Panc1 (cell line): ENCODE results near the gene BACH2. TPM values are rescaled to one million over a fixed set of nuclear protein-coding genes. Genes with fewer than 3 reads are reported as not detected.

Experiments used
- ATAC-seq: fragments of 200-7000 bp; cut with Tn5 transposase; 2 replicates; pipeline ENCODE4 v1.9.1; 2020; ENCODE audit warnings: mild to moderate bottlenecking, moderate library complexity
- BruUV-seq: library from RNA; stranded (reverse); fragments of 400-500 nt; replicated peaks from 2 replicates; lab custom pipeline; 2021; lab: Mats Ljungman, UMichigan
- CTCF ChIA-PET: fragments of 300-600 bp; sonication (Branson Sonifier 250); formaldehyde crosslinking; loops from one replicate; lab custom pipeline; 2022; ENCODE audit warnings: antibody characterized with exemption; lab: Charles Lee
- POLR2A ChIA-PET: fragments of 300-600 bp; sonication (Branson Sonifier 250); formaldehyde crosslinking; loops from one replicate; lab custom pipeline; 2022; ENCODE audit warnings: antibody characterized with exemption; lab: Charles Lee
- DNase-seq: peaks from one replicate; pipeline ENCODE4 v3.0.0-alpha.2; 2010; ENCODE audit warnings: low read depth, low spot score
- H3K27ac ChIP-seq: 2 replicates; pipeline ENCODE4 v1.5.1; 2011; ENCODE audit warnings: mild to moderate bottlenecking, low read length, inconsistent platforms
- H3K27me3 ChIP-seq: fragments of 200-500 bp; sonication (Bioruptor generic); 2 replicates; pipeline ENCODE4 v1.6.0; 2014; ENCODE audit warnings: low read length, inconsistent platforms; ENCODE audit not compliant: control insufficient read depth, insufficient read depth
- H3K36me3 ChIP-seq: fragments of 200-500 bp; sonication (Bioruptor generic); 2 replicates; pipeline ENCODE4 v1.5.1; 2014; ENCODE audit warnings: inconsistent platforms, mild to moderate bottlenecking, low read length, moderate library complexity; ENCODE audit not compliant: control insufficient read depth, insufficient read depth
- H3K4me1 ChIP-seq: 2 replicates; pipeline ENCODE4 v1.5.1; 2011; ENCODE audit warnings: inconsistent platforms, mild to moderate bottlenecking, low read length, moderate library complexity; ENCODE audit not compliant: control insufficient read depth, insufficient read depth
- H3K4me3 ChIP-seq, 2 experiments: 2 replicates each; pipeline ENCODE4 v1.5.1; 2011 to 2012; ENCODE audit warnings: low read depth in 2 of 2, low read length in 2 of 2, mild to moderate bottlenecking in 2 of 2, inconsistent platforms in 1 of 2, moderate library complexity in 1 of 2
- H3K9me3 ChIP-seq: fragments of 200-500 bp; sonication (Bioruptor generic); 2 replicates; pipeline ENCODE4 v1.5.1; 2014; ENCODE audit warnings: low read depth, mild to moderate bottlenecking, inconsistent platforms, low read length, moderate library complexity; ENCODE audit not compliant: control insufficient read depth, insufficient read depth
- POLR2AphosphoS5 ChIP-seq: IDR thresholded peaks from 2 replicates; pipeline ENCODE4 v1.6.1; 2012; ENCODE audit warnings: mild to moderate bottlenecking, low read depth, low read length, moderate library complexity
- REST ChIP-seq, 2 experiments: IDR thresholded peaks; 2 replicates each; pipeline ENCODE4 v1.6.1; 2011 to 2012; ENCODE audit warnings: low read depth in 2 of 2, control low read depth in 1 of 2, low read length in 1 of 2, mild to moderate bottlenecking in 1 of 2, moderate library complexity in 1 of 2; ENCODE audit not compliant: insufficient read depth in 1 of 2
- SIN3A ChIP-seq: IDR thresholded peaks from 2 replicates; pipeline ENCODE4 v1.6.1; 2012; ENCODE audit warnings: low read depth, mild to moderate bottlenecking, low read length, moderate library complexity, borderline replicate concordance; ENCODE audit not compliant: insufficient read depth
- TCF7L2 ChIP-seq: IDR thresholded peaks from 2 replicates; pipeline ENCODE4 v1.6.1; 2011; ENCODE audit warnings: mild to moderate bottlenecking, low read depth, low read length, inconsistent platforms
- in situ Hi-C: cut with HindIII; loops from 2 replicates; pipeline ENCODE4 v1.10.0; 2016; ENCODE audit warnings: low sequenced_read_pairs, low pct_unique_long_range_greater_than_20kb
- intact Hi-C: fragments of 100-400 bp; cut with micrococcal nuclease; formaldehyde crosslinking; loops from one replicate; pipeline ENCODE4 v1.10.0; 2022; ENCODE audit not compliant: unreplicated experiment
- total RNA-seq: library from RNA; stranded (reverse); gene quantifications from one replicate; pipeline ENCODE4 v1.2.1, GENCODE V29; 2021; ENCODE audit not compliant: unreplicated experiment
- TF ChIP-seq, protein P1 (sequence below): fragments of 450-650 bp; IDR thresholded peaks from 2 replicates; pipeline ENCODE4 v1.5.1; 2017; ENCODE audit warnings: mild to moderate bottlenecking

Gene BACH2
- total RNA-seq, 1 experiment from 2014 or later: 1.6 TPM

GRCh38 chr6:90101403-90101802, 195.2 kb downstream of the BACH2 start:
- Histone ChIP-seq H3K27ac (no peak overlapping the region), H3K36me3 (no peaks in the 10 kb centered on the region), H3K27me3 (no peaks in the 10 kb centered on the region), H3K4me3 (no peak overlapping the region), H3K9me3 (no peaks in the 10 kb centered on the region), H3K4me1 (no peaks in the 10 kb centered on the region)
- no peak for ATAC-seq
- TF ChIP-seq, protein P1, sequence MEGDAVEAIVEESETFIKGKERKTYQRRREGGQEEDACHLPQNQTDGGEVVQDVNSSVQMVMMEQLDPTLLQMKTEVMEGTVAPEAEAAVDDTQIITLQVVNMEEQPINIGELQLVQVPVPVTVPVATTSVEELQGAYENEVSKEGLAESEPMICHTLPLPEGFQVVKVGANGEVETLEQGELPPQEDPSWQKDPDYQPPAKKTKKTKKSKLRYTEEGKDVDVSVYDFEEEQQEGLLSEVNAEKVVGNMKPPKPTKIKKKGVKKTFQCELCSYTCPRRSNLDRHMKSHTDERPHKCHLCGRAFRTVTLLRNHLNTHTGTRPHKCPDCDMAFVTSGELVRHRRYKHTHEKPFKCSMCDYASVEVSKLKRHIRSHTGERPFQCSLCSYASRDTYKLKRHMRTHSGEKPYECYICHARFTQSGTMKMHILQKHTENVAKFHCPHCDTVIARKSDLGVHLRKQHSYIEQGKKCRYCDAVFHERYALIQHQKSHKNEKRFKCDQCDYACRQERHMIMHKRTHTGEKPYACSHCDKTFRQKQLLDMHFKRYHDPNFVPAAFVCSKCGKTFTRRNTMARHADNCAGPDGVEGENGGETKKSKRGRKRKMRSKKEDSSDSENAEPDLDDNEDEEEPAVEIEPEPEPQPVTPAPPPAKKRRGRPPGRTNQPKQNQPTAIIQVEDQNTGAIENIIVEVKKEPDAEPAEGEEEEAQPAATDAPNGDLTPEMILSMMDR: no peak
- TF ChIP-seq SIN3A (no peak), POLR2AphosphoS5 (no peak), TCF7L2 (no peak), REST (IDR thresholded peaks at IDR 0.05; ENCODE audit: insufficient read depth in 1 of 2, low read depth in 2 of 2, low read length in 1 of 2) (no peak)
- intact Hi-C loops: no loop called here
- no peak for DNase-seq
- in situ Hi-C loops: no loop called here
- BruUV-seq: no TSS peak
- ChIA-PET CTCF (no interaction called here), POLR2A (no interaction called here)

DNA sequence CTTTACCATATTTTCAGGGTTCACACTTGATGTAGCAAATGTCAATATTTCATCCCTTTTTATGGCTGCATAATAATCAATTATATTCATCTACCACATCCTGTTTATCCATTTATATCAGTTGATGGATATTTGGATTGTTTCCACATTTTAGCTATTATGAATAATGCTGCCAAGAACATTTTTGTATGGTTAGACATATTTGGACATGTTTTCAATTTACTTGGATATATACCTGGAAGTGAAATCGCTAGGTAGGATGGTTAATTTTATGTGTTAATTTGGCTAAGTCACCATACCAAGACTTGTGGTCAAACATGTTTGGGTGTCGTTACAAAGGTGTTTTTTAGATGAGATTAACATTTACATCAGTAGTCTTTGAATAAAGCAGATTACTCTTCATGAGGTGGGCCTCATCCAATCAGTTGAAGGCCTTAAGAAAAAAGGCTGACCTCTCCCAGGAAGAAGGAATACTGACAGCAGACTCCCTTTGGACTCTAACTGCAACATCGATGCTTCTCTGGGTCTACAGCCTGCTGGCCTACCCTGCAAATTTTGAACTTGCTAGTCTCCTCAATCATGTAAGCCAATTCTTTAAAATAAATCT, 196.5 kb downstream of the BACH2 start:
- no peaks in the 10 kb centered on the region for H3K36me3 ChIP-seq
- ChIA-PET CTCF (no interaction called here), POLR2A (no interaction called here)
- DNase-seq (no peak), ATAC-seq (no peak)
- no peak overlapping the region for H3K4me3 ChIP-seq
- H3K27me3 ChIP-seq: no peaks in the 10 kb centered on the region
- no peaks in the 10 kb centered on the region for H3K9me3 ChIP-seq
- no peaks in the 10 kb centered on the region for H3K4me1 ChIP-seq
- no TSS peak for BruUV-seq
- no peak overlapping the region for H3K27ac ChIP-seq
- intact Hi-C loops: no loop called here
- TF ChIP-seq POLR2AphosphoS5: no peak
- TF ChIP-seq TCF7L2: no peak
- TF ChIP-seq REST (IDR thresholded peaks at IDR 0.05; ENCODE audit: insufficient read depth in 1 of 2, low read depth in 2 of 2, low read length in 1 of 2): no peak
- TF ChIP-seq, protein P1: no peak
- TF ChIP-seq SIN3A: no peak
- in situ Hi-C loops: no loop called here
